Urothelium cell line (cell line): Measurements from ENCODE around the gene C13orf42.

ENCODE experiments used
- DNase-seq: peaks from one replicate; pipeline ENCODE4 v3.0.0; 2011; ENCODE audit warnings: low spot score, mixed read lengths
- FAIRE-seq: peaks from 2 replicates; lab custom pipeline; 2011; peaks lifted over from hg19 to GRCh38; lab: Jason Lieb, UNC

The C13orf42 gene

DNA sequence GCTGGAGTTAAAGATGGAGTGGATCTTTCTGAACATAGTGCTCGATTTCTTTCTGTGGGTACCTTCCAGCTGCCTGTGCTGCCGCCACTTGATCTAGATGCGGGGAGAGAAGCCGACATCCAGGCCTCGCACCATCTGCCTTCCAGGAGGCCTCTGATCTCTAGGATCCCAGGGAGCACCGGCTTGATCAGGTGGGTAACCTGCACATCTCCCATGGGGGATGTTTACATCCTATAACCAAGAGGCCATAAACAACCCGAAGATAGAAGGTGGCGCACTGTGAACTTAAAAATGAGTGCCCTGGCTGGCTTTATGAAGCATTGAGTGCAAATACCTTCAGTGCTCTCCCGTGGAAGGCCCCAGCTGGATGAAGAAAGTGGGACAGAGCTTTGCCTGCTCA, at the start of gene C13orf42:
TSS of gene C13orf42 (minus strand) at position 101 of the 400 bp plus-strand sequence. CDS start at position 36, 65 bp downstream.
- DNase-seq, result no peak
- no peak for FAIRE-seq

DNA sequence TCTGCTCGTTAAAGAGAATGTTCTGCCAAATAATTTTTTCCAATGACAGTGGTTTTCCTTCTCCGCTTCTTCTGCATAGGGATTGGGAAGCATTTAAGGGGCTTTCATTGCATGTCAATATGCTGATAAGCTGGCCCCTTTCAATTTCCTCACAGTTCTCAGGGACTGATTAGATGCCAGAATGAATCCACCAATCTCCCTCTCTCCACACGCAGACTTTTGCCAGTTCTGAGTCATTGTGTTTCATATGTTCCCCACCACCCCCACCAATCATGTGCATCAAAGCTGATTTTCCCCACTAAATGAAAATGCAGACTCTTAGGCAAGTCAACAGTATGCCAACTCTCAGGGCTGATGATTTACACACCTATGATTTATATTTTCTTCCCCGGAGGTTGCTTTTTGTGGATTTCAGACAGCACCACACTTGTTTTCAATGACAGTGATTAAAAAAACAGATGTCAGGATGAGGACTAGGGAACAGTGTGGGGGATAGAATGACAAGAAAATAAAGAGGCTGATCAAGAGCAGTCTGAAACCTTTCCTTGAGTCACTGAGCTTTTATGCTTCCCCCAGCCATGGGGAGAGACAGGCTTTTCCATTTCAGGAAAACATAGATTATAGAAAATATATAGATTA, 47.9 kb upstream of the C13orf42 start:
- FAIRE-seq (no peak), DNase-seq (no peak)

DNA sequence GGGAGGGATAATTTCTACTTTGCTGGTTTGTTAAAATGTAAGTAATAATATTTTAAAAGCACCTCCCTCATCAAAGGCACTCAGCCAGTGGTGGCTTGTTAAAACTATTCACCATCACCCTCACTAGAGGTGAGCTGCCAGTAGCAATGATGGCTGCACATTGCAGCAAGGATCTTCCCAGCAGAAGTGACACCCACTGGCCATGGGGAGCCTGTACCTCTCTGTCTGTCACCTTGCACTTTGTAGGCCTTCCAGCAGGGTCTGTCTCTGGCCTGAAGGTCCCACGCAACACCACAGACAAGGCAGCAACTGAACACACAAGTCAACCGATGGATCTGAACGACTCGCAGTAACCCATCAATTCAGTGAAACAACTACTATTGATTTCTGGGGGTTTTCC, 47.3 kb upstream of the C13orf42 start:
- FAIRE-seq, result no peak

DNA sequence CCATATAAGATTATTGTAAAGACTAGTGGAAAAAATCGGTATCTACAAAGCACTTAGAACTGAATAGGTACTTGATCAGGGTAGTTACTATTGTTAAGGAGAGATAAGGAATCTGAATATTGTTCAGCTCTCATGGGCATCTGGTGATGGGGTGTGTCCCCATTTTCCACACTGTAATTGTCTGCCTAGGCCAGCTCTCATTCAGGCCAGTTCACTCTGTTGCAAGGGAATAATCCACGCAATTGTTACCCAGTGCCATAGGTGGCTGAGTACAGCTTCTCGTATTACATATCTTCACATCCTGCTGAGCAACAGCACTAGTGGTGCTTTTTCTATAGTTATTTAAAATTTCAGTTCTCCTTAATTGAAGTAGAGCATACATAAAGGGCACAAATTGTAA, 45.6 kb upstream of the C13orf42 start:
- FAIRE-seq (no peak), DNase-seq (no peak)

More for the DNA sequence above, 47.3 kb upstream of the C13orf42 start:
- no peak for DNase-seq

DNA sequence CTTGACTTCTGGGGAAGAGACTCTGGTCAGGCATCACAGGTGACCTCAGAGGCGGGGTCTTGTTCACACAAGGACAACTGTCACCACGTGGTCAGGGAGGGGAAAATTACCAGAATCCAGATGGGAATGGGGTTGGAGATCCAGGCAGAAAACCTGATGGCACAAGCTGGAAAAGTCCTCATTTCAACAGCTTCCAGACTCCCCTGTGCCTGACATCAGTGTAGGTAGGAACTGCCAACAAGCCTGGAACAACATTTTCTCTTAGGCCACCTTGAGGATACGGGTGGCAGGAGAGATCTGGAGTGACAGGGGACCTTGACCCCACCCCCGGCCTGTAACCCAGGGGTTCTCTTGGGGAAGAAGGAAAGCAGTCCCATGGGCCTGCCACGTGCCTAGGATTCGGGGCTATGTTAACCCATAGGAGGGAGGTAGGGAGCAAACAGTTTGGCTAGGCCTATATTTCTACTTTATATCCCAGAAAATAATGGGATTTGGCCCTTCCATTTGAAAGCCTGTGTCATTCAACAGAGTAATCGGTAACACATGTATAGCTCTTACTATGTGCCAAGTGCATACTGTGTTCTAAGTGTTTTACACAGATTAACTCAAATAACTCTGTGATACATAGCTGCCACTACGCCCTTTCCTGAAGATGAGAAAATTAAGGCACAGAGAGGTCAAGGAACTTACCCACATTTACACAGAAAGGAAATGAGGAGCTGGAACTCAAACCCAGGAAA, 44.9 kb upstream of the C13orf42 start:
- FAIRE-seq (no peak), DNase-seq (no peak)

DNA sequence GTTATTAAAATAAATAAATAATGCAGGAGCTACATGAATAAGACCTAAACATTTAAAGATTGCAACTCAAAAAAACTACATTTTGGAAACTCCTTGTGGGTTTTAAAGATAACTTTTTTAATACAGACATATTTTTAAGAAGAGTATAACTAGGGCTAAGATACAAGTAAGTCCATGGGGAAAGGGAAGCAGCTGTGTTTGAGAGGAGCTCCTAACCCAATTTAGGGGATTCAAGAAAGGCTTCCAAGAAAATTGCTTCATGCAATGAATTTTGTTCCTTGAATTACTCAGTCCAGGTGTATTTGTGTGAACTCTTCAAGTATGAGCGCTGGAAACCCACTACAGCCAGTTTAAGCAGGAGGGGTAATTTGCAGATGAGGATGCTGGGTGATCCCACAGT, 44.1 kb upstream of the C13orf42 start:
- FAIRE-seq (no peak), DNase-seq (no peak)

DNA sequence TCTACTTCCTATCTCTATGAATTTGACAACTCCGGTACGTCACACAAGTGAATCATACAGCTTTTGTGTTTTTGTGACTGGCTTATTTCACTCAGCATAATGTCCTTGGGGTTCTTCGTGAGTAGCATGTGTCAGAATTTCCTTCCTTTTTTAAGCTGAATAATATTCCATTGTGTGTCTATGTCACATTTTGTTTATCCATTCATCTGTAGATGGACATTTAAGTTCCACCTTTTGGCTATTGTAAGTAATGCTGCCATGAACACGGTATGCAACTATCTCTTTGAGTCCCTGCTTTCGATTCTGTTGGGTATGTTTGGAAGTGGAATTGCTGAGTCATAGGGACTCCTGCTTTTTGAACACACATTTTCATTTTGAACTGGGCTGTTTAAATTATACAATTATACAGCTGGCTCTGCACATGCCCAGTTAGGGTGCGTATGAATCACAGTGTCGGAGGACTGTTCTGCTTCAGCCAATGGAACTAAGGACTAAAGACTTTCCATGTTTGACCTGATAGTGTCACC, 43.0 kb upstream of the C13orf42 start:
- no peak for FAIRE-seq
- no peak for DNase-seq

DNA sequence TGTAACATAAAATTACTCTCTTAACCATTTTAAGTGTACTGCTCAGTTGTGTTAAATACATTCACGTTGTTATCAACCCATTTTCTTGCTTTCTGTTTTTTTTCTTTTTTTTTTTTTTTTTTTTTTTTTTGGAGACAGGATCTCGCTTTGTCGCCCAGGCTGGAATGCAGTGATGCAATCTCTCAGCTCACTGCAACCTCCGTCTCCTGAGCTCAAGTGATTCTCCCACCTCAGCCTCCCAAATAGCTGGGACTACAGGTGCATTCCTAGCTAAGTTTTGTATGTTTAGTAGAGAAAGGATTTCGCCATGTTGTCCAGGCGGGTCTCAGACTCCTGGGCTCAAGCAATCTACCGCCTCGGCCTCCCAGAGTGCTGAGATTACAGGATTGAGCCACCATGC, 42.5 kb upstream of the C13orf42 start:
- FAIRE-seq (no peak), DNase-seq (no peak)

DNA sequence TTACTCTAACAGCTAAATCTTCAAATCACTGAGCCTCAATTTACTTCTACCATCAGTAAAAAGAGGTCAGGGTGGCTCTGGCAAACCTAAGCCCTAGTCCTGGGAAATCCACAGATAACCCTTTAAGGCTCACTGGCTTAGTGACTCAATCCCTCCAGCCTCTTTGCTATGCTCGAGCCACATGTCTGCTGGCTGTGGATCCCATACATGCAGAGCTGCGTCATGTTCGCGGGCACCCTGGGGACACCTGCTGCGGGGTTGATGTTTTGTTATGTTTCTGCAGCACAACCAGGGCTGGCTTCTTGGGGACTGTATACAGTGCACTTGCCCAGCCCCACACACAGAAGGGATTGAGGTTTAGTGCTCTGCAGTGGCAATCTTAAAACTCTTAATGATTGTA, 41.6 kb upstream of the C13orf42 start:
- no peak for DNase-seq
- FAIRE-seq, result no peak

DNA sequence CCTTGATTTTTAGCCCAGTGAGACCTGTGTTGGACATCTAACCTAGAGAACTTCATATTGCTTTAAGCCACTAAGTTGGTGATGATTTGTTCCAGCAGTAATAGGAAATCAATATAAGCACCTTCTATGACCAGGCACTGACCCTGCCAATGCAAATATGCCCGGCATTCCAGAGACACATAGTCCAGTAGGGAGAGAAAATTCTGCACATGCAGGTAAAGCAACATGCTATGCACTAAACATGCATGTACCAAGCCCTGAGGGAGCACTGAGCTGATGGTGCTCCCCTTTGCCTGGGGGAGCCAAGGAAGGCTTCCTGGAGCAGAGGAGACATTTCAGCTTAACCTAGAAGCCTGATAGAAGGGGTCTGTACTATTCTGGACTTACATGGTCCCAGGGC, 40.4 kb upstream of the C13orf42 start:
- no peak for DNase-seq
- no peak for FAIRE-seq

DNA sequence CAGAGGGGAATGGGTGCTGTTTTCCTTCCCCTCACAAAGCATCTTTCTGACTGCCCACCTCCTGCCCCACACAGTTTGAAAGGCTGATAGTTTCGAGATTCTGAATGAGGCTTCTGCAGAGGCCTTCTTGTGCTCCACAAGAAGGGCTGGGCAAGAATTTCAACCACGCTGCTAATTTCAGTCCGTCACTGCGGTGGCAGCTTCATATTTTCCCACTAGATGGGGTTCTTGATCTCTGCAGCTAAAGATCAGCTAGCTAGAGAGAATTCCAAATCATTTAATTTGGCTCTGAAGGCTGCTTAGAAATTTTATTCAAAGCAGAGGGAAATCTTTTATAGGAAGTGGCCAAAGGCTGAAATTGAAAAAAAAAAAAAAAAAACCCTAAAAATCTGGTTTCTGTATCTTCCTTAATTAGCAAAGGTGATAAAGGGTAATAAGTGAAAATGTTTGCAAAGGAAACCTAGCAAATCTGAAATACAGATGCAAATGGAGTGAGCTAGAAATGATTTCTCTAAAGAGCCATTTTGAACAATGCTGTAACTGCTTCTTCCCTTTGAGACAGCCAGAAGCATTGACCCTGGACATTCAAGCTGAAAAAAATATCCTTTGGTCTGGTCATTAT, 38.0 kb upstream of the C13orf42 start:
- FAIRE-seq, result no peak
- DNase-seq, result no peak

DNA sequence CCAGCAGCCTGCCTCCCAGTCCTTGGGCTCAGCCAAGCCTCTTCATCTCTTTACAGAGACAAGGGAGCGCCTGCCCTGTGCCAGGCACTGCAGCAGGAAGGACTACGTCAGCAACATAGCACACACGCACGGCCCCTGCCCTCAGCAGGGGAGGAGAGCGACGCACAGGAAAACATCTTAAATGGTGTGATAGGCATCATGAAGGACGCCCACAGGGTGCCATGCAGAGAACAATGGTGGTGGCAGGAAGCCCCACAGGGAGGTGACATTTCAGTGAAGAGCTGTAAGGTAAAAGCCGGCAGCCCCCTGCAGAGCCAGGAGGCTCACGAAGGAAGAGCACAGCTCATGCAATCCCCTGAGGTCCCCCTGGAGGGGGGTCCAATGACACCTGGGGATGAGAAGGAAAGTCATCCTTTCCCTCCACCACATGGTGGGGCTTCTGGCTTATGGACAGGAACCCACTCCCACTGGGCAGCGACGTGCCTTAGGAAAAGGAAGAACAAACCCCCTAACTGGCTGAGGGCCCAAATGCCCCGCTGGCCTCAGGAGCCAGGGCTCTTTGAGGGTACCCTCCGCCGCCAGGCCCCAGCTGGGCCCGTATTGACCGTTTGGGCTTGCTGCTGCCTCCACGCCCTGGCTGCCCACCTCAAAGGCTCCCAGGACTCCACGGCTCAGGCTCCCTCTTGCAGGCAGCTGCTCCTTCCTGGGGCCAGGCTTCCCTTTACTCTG, 37.3 kb upstream of the C13orf42 start:
- FAIRE-seq (no peak), DNase-seq (no peak)

DNA sequence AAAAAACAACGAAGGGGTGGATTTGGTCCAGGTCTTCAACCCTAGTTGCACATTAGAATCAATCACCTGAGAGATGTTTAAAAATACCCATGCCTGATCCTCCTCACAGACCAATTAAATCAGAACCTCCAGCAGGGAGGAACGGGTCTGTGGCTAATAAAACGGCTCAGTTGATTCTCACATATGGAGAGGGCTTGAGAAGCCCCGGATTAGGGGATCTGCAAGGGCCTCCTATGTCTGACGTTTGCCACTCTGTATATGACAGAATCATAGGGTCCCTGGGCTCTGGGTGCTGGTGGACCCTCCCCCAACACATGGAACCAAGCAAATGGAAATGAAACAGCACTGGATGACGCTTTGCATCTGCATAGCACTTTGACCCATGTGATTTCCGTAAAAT, 36.7 kb upstream of the C13orf42 start:
- DNase-seq (no peak), FAIRE-seq (no peak)

DNA sequence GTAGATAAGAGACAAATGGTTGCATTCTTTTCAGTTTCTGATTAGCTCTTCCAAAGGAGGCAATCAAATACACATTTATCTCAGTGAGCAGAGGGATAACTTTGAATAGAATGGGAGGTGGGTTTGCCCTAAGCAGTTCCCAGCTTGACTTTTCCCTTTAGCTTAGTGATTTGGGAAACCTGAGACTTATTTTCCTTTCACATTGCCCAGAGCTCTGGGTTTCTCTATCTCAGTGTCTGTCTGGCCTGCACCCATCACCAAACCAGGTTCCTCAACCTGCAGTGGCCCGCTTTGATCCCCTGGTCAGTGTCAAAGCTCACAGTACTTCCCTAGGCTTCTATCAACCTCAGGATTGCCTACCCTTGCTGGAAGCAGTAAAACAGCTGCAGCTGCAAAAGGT, 35.6 kb upstream of the C13orf42 start:
- no peak for DNase-seq
- FAIRE-seq, result no peak

DNA sequence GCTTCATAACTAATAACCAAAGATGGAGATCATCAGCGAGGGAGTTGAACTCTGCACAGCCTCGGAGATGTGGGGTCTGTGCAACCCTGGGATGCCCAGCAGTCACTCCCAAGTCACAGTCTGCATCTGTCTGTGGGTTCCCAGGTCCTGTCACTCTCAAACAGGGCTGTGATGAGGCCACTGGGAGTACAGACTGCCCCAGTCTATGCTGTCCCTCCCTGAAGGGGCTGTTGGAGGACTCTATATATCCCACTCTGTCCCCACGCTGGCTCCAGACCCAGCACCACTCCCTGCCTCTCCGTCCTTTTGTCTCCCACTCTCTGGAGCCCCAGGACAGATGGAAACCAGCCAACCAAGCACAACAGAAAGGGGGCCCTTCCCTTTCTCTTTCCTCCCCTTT, 26.2 kb upstream of the C13orf42 start:
- DNase-seq (no peak), FAIRE-seq (no peak)

DNA sequence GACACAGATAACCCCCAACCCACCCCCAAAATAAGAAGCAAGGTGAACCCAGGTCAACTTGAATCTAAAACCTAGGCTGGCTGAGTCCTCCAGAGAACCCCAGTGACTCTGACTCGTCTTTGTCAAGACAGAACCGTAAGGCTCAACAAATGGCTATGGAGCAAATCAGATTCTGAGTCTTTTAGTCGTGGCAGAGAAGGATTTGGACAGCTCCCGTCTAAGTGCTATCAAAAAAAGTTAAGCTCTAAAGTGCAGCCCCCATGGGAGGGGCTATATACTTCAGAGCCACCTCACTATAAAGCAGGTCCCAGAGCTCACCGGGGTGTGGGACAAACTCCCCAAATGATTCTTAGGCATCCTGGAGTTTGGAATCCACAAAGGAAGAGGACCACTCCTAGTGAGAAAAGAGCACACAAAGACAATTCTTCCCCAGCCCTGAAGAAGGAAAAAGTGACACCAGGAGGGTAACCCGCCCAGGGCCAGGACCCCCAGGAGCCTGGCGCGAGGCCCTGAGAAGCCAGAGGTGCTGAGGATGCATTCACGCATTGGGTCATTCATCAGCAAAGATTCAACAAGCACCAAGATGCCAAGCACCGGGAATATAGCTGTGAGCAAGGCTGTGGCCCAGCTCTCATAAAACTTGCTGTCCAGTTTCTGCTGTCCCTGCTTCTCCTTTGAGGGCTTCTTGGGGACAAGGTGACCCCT, 25.4 kb upstream of the C13orf42 start:
- no peak for DNase-seq
- no peak for FAIRE-seq

DNA sequence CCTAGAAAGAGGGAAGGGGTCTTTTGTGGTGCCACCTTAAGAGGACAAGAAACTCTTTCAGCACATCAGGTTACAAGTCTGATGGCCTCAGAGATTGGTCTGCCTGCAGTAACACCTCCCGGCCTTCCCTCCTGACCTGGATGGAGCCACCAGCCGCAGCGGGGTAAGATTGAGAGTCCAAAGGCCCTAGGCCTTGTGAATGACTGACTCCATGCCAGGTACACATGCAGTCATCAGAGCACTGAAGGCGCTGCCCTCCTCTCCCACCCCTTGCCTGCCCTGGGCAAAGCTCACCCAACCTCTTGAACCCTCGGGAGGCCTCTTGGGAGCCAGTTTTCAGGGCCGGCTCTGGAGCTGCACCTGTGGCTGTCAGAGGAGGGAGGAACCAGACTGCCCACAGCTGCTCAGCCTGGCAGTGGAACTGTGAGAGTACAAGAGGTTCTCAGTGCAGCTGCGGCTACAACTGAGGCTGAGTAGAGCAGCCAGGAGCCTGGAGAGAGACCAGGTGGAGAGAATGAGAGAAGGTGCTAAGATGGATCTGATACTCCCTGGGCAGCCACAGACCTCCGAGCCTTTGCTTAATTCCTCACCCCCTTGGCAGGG, 23.8 kb upstream of the C13orf42 start:
- FAIRE-seq (no peak), DNase-seq (no peak)

DNA sequence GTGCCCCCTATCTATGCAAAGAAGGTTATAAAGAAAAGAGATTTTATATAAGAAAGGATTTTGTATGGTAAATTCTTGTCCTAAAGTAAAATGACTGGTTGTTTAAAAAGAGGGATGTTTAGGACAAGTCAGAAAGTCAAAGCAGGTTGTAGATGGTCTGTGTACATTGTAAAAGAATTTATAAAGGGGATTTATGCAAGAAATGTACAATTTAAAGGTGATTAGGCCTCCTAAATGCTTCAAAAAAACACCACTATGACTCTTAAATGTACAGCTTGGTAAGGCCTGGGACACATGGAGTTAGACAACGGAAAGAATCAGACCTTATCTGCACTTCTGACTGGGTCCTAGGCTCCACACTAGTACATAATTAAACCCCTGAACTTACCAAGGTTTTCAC, 19.3 kb upstream of the C13orf42 start:
- no peak for FAIRE-seq
- no peak for DNase-seq

DNA sequence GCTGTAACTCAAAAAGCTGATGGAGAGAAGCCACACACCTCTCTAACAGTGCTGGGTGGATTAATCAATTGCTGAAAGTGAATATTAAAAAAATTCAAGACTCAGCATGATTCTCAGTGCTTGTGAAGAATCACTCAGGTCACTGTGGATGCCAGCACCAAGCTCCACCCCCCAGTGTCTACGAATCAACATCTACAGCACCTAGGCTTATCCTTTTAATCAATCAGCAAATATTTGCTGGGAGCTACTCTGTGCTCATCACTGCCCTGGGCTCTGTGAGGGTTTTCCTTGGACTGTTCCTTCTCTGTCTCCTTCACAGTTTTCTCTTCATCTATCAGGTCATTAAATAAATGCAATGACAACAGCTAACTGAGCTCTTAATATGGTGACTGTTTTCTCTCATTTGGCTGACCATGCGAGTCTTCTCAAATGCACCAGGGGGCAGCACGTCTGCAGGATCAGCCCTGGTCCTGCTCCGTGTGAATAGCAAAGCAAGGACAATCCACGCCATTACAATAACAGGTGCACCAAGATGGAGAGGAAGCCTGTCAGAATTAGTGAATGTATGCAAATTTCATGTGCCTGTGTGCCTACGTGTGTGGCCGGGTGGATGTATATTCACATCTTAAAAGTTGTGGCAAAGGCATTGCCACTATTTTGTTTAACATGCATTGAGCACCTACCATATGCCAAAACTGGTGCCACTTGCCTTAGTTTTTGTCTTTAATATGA, 14.6 kb upstream of the C13orf42 start:
- DNase-seq (peak; percentile 59), FAIRE-seq (peak; percentile 87)
